TTC549 (cell line): Measurements from ENCODE around the gene CHPF.

Source experiments
- FAIRE-seq: peaks from 2 replicates; lab custom pipeline; 2012; peaks lifted over from hg19 to GRCh38; lab: Jason Lieb, UNC

The CHPF gene

DNA sequence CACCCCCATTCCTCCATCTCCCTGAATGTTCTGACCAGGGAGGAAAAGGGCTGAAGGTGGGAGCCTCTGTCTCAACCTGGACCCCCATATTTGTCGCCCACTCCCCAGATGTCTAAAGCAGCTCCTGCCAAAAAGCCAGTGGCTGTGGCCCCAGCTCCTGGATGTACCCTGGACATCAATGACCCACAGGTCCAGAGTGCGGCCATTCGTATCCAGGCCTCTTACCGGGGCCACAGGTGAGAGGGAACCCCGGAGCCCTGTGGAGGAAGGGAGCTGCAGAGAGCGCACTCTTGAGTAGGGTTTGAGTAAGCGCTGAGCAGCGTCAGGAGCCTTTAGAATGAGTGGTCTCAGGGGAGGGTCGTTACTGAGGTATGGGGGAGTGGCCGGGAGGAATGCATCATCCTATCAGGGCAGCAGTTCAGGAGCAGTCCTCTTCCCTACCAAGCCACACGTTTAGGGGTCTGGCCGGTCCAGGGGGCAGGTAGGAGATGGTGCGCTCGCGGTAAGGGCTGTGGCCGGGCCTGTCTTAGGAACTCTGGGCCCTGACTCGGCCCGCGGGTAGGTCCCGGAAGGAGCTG, 47.3 kb downstream of the CHPF start:
- FAIRE-seq = no peak

DNA sequence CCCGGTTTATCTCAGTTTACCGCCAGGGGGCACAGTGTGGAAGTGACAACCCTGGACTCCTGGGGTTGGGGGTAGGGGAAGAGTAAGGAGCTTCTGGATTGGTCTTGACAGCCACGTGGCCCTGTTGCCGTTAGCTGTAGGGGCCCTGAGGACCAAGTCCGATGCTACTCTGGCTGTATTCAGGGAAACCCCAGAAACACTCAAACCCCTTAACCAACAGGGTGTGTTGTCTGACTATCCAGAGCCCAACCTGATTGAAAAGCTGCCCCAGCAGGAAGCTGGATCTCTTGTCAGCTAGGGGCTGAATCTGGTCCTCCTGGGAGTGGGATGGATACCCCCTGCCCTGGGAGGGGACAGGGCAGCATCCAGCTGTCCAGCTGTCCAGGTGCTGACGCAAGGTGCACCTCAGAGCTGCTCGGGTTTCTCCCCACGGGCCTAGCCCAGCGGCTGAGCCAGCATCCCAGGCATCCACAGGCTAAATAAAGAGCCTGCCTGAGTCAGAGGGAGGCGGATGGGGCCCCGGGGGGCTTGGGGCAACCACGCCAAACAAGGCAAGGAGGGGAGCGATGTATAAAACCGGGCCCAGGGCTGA, 48.0 kb downstream of the CHPF start:
- peak; percentile 53 for FAIRE-seq

DNA sequence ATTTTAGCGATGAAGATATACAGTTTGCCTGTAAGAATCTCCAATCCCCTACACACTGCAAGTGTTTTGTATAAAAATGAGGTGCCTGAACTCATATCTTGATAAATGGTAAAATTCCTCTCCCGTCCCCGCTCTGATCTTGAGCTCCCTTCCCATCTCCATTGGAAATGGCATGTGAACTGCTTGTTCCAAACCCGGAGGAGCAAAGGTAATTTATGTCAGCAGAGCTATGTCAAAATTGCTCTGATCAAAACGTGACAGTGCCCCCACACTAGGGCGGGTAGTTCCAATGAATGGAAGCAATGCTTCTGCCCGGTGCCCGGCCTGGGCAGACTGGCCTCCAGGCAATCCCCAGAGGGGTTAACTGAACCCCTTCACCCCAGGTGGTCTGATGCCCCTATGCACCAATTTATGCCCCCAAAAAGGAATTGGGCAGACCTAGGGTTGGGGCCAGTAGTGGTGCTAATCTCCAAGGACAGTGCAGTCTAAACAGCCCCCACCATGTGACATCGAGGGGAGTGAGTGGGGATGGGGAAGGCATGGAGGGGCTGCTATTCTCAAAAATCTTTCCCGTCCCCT, 48.6 kb downstream of the CHPF start:
- no peak for FAIRE-seq

DNA sequence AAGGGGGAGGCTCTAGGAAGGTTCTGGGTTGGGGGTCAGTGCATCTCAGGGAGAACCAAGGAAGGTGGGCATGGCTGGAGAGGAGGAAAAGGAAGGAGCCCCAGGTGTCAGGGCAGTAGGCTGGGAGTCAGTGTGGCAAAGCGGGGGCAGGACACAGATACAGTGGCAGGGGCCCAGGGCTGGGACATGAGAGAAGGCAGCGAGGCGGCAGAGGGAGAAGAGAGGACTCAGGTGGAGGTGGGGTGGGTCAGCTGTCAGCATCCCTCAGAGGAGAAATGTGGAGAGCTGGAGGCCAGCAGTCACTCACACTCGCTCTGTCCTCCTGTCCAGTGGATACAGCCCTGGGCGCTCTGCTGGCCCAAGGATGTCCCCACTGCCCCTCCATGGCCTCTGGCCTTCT, 50.5 kb downstream of the CHPF start:
- FAIRE-seq = no peak

- no peak for FAIRE-seq
Measured at GRCh38 chr2:219492575-219492974, 51.0 kb downstream of the CHPF start.

DNA sequence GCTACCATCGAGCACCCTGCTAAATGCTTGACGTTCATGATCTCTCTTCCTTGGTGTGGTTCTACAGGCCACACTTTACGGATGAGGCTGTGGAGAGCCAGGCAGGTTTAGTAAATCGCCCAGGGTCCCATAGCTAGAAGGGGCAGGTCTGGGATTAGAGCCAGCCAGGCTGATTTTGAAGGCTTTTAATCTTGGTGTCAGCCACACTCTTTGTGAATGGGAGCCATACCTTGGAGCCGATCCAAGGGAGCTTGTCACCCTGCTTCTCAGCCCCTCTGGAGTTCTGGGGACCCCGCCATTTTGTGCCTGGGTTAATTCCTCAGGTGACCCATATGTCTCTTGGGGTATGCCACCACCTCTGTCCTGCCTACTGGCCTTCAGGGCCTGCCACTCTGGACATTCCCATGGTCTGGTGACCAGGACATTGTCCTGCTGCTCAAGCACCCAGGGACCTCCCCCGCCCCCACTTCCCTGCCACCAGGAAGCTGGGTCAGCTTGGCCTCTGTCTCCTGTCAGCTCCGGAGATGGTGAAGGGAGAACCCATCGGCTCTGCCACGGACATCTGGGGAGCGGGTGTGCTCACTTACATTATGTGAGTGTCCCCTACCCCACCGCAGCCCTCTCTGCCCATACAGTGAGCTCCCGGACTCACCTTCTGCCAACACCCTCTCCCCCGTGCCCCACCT, 52.2 kb downstream of the CHPF start:
- FAIRE-seq = no peak

GRCh38 chr2:219490600-219491130, 52.9 kb downstream of the CHPF start:
- FAIRE-seq = no peak

GRCh38 chr2:219490186-219490585, 53.4 kb downstream of the CHPF start:
- FAIRE-seq = no peak

DNA sequence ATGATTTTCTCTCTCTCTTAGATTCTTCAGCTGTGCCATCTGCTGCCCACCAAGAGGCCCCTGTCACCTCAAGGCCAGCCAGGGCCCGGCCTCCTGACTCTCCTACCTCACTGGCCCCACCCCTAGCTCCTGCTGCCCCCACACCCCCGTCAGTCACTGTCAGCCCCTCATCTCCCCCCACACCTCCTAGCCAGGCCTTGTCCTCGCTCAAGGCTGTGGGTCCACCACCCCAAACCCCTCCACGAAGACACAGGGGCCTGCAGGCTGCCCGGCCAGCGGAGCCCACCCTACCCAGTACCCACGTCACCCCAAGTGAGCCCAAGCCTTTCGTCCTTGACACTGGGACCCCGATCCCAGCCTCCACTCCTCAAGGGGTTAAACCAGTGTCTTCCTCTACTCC, 54.3 kb downstream of the CHPF start:
- no peak for FAIRE-seq
